SK-N-SH (cell line): ENCODE measurements around the gene HDAC4.

Source experiments
- TF ChIP-seq, protein P1 (sequence below): IDR thresholded peaks from 2 replicates; pipeline ENCODE4 v1.6.1; 2012; ENCODE audit warnings: mild to moderate bottlenecking, low read depth, low read length, moderate library complexity
- TF ChIP-seq, protein P2 (sequence below): IDR thresholded peaks from 2 replicates; pipeline ENCODE4 v1.4.0; 2012; ENCODE audit warnings: low read depth

DNA sequence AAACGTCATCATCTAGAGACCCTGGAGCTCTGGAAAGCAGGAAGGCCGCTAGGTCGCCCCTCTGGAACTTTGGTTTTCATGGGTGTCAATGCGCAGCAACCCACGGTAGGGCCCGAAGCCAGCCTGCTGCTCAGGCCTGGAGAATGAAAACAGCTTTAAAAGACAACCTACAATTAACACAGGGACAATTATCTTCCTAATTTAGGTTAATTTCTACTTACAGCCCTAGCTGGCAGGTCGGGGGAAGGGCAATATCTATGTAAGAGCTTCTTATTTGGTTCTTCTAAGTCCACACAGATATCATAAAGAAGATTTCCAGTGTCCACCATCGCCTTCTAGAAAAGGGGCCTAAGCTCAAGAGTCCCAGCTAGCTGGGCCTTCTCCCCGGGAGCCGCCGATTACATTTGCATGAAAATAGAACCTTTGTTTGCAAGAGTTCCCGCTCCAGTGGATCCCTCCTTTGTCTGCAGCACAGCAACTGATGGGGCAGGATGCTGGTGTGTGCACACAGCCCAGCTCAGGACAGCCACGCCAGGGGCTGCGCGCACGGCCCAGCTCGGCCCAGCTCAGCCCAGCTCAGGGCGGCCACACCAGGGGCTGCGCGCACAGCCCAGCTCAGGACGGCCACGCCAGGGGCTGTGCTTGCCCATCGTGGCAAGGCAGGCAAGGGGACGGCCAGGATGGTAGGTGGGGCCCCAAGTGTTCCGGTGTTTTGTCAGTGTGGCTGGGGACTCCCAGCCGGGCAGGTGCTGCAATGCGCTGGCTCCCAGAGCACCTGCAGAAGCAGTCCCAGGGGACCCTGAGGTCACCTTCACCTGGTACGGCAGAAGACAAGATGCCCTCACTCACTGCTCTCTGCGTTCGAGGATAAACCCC lies 109.1 kb downstream of the HDAC4 start:
- TF ChIP-seq, protein P1, sequence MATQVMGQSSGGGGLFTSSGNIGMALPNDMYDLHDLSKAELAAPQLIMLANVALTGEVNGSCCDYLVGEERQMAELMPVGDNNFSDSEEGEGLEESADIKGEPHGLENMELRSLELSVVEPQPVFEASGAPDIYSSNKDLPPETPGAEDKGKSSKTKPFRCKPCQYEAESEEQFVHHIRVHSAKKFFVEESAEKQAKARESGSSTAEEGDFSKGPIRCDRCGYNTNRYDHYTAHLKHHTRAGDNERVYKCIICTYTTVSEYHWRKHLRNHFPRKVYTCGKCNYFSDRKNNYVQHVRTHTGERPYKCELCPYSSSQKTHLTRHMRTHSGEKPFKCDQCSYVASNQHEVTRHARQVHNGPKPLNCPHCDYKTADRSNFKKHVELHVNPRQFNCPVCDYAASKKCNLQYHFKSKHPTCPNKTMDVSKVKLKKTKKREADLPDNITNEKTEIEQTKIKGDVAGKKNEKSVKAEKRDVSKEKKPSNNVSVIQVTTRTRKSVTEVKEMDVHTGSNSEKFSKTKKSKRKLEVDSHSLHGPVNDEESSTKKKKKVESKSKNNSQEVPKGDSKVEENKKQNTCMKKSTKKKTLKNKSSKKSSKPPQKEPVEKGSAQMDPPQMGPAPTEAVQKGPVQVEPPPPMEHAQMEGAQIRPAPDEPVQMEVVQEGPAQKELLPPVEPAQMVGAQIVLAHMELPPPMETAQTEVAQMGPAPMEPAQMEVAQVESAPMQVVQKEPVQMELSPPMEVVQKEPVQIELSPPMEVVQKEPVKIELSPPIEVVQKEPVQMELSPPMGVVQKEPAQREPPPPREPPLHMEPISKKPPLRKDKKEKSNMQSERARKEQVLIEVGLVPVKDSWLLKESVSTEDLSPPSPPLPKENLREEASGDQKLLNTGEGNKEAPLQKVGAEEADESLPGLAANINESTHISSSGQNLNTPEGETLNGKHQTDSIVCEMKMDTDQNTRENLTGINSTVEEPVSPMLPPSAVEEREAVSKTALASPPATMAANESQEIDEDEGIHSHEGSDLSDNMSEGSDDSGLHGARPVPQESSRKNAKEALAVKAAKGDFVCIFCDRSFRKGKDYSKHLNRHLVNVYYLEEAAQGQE, result no peak
- TF ChIP-seq, protein P2, sequence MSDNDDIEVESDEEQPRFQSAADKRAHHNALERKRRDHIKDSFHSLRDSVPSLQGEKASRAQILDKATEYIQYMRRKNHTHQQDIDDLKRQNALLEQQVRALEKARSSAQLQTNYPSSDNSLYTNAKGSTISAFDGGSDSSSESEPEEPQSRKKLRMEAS, result no peak
